ENCODE data around the gene XYLT1. TPM values are rescaled to one million over a fixed set of nuclear protein-coding genes. Genes with fewer than 3 reads are reported as not detected.

XYLT1 gene
- total and polyA plus RNA-seq, 2 of the 13 experiments (the other 11 are each of a cell fraction or from before 2014, with no cell fraction given): not detected

DNA sequence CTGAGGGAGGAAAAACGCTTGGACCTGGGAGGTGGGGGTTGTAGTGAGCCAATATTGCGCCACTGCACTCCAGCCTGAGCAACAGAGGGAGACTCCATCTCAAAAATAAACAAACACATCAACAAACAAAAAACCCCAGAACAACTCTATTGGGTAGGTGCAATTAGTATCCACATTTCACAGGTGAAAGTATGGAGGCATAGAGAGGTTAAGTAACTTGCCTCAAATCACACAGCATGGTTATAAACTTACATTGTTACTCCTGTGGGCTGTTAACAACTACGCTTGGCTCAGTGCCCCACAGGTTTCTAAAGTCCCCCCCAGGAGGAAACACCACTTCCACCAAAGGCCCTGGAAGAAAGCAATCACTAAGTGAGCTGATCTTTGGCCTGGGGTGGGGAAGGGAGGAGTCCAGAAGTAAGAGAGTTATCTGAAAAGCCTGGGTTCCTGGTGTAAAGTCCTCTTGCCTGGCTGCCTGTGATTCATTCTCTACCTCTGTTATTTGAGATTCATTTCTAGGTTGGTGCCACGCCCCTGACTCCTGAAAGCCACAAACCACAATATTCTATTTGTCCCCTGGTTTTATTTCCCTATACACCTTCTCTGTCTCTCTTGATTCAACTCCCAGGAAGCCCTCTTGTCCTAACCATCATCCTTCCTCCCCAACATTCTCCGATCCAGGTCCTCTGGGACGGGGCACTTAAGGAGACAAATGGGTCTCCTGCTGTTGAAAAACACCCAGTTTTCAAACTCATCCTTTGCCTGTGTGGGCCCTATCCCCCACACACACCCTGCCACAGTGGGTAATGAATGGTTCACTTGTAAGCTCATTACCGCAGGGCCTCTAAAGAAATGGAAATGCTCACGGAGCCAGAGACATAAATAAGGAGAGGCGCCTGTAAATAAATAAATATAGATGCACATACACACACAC, 195.4 kb downstream of the XYLT1 start (continued):
- no peak for TF ChIP-seq TMF1 (CRISPR knock-in tag; IDR thresholded peaks at IDR 0.05; ENCODE audit: low read depth)
- TF ChIP-seq EP300 (IDR thresholded peaks at IDR 0.05; ENCODE audit: low read depth in 2 of 2, low read length in 2 of 2): peak in 1 of 2 experiments; percentile 45; a peak in 2 of 4 replicates
- no peak for TF ChIP-seq EP300 (CRISPR knock-in tag; IDR thresholded peaks at IDR 0.05; ENCODE audit: borderline replicate concordance)
- 0 out of 2 replicates have a peak, but pooled peaks have one; percentile 13 for TF ChIP-seq MIER2 (CRISPR knock-in tag; IDR thresholded peaks at IDR 0.05)
- no peak for TF ChIP-seq MAZ (IDR thresholded peaks at IDR 0.05; ENCODE audit: borderline replicate concordance, low read depth, low read length)
- no peak for TF ChIP-seq MAZ (CRISPR knock-in tag; IDR thresholded peaks at IDR 0.05; ENCODE audit: low read depth)
- no peak for TF ChIP-seq POLR2AphosphoS2 (IDR thresholded peaks at IDR 0.05; ENCODE audit: low read depth, low read length)
- no peak for TF ChIP-seq RFX3 (CRISPR knock-in tag; IDR thresholded peaks at IDR 0.05)
- TF ChIP-seq MXI1 (IDR thresholded peaks at IDR 0.05; ENCODE audit: borderline replicate concordance, low read depth, low read length): no peak; the same call in 2 of the 3 replicates
- no peak for TF ChIP-seq ZNF672 (CRISPR knock-in tag; IDR thresholded peaks at IDR 0.05)
- TF ChIP-seq, protein P1, sequence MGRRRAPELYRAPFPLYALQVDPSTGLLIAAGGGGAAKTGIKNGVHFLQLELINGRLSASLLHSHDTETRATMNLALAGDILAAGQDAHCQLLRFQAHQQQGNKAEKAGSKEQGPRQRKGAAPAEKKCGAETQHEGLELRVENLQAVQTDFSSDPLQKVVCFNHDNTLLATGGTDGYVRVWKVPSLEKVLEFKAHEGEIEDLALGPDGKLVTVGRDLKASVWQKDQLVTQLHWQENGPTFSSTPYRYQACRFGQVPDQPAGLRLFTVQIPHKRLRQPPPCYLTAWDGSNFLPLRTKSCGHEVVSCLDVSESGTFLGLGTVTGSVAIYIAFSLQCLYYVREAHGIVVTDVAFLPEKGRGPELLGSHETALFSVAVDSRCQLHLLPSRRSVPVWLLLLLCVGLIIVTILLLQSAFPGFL (CRISPR knock-in tag; IDR thresholded peaks at IDR 0.05): no peak
- TF ChIP-seq ZNF598 (CRISPR knock-in tag; IDR thresholded peaks at IDR 0.05; ENCODE audit: borderline replicate concordance): no peak
- TF ChIP-seq ERF (CRISPR knock-in tag; IDR thresholded peaks at IDR 0.05): no peak
- no peak for TF ChIP-seq RAD51 (IDR thresholded peaks at IDR 0.05; ENCODE audit: borderline replicate concordance)
- peak; percentile 89 for TF ChIP-seq SP5 (CRISPR knock-in tag; IDR thresholded peaks at IDR 0.05; ENCODE audit: borderline replicate concordance, low read depth)
- no peak for TF ChIP-seq MYC (CRISPR knock-in tag; IDR thresholded peaks at IDR 0.05; ENCODE audit: borderline replicate concordance)
- TF ChIP-seq XBP1 (CRISPR knock-in tag; IDR thresholded peaks at IDR 0.05): no peak
- TF ChIP-seq ATF7 (IDR thresholded peaks at IDR 0.05): no peak
- no peak for TF ChIP-seq ATF7 (CRISPR knock-in tag; IDR thresholded peaks at IDR 0.05)
- TF ChIP-seq HCFC1 (IDR thresholded peaks at IDR 0.05; ENCODE audit: low read depth, low read length): no peak
- peak; percentile 81 for TF ChIP-seq HNF4A (CRISPR knock-in tag; IDR thresholded peaks at IDR 0.05)
- TF ChIP-seq ZFP41 (CRISPR knock-in tag; IDR thresholded peaks at IDR 0.05; ENCODE audit: borderline replicate concordance): no peak
- TF ChIP-seq NBN (conservative IDR thresholded peaks at IDR 0.05): no peak
- no peak for TF ChIP-seq ZNF34 (CRISPR knock-in tag; IDR thresholded peaks at IDR 0.05; ENCODE audit: borderline replicate concordance)
- peak; percentile 97 for TF ChIP-seq GFI1 (CRISPR knock-in tag; IDR thresholded peaks at IDR 0.05; ENCODE audit: borderline replicate concordance)
- TF ChIP-seq, protein P2, sequence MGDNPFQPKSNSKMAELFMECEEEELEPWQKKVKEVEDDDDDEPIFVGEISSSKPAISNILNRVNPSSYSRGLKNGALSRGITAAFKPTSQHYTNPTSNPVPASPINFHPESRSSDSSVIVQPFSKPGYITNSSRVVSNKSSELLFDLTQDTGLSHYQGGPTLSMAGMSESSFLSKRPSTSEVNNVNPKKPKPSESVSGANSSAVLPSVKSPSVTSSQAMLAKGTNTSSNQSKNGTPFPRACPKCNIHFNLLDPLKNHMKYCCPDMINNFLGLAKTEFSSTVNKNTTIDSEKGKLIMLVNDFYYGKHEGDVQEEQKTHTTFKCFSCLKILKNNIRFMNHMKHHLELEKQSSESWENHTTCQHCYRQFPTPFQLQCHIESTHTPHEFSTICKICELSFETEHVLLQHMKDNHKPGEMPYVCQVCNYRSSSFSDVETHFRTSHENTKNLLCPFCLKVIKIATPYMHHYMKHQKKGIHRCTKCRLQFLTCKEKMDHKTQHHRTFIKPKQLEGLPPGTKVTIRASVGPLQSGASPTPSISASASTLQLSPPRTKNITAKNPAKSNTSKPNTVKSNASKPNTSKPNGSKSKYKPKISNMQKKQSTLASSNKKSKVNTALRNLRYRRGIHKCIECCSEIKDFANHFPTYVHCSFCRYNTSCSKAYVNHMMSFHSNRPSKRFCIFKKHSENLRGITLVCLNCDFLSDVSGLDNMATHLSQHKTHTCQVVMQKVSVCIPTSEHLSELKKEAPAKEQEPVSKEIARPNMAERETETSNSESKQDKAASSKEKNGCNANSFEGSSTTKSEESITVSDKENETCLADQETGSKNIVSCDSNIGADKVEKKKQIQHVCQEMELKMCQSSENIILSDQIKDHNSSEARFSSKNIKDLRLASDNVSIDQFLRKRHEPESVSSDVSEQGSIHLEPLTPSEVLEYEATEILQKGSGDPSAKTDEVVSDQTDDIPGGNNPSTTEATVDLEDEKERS (CRISPR knock-in tag; IDR thresholded peaks at IDR 0.05): no peak
- TF ChIP-seq ARID2 (CRISPR knock-in tag; IDR thresholded peaks at IDR 0.05; ENCODE audit: borderline replicate concordance): no peak
- TF ChIP-seq PHF21A (CRISPR knock-in tag; IDR thresholded peaks at IDR 0.05): peak; percentile 64
- TF ChIP-seq NRL (CRISPR knock-in tag; IDR thresholded peaks at IDR 0.05; ENCODE audit: borderline replicate concordance): no peak

All from HepG2 (cell line).